ENCODE data around the gene TMEM42.

DNA sequence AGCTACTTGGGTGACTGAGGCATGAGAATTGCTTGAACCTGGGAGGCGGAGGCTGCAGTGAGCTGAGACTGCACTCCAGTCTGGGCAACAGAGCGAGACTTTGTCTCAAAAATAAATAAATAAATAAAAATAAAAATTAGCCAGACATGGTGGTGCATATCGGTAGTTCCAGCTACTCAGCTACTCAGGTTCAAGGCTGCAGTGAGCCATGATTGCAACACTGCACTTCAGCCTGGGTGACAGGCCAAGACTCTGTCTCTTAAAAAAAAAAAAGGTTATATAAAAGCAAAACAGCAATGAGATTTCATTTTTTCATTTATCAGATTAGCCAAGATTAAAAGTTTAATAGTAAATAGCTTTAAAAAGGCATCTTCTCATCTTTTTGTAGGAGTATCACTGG is 15.6 kb downstream of the TMEM42 start:
- TF ChIP-seq, protein P1, sequence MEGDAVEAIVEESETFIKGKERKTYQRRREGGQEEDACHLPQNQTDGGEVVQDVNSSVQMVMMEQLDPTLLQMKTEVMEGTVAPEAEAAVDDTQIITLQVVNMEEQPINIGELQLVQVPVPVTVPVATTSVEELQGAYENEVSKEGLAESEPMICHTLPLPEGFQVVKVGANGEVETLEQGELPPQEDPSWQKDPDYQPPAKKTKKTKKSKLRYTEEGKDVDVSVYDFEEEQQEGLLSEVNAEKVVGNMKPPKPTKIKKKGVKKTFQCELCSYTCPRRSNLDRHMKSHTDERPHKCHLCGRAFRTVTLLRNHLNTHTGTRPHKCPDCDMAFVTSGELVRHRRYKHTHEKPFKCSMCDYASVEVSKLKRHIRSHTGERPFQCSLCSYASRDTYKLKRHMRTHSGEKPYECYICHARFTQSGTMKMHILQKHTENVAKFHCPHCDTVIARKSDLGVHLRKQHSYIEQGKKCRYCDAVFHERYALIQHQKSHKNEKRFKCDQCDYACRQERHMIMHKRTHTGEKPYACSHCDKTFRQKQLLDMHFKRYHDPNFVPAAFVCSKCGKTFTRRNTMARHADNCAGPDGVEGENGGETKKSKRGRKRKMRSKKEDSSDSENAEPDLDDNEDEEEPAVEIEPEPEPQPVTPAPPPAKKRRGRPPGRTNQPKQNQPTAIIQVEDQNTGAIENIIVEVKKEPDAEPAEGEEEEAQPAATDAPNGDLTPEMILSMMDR (IDR thresholded peaks at IDR 0.05; ENCODE audit: insufficient read depth, low read length), result no peak
- TF ChIP-seq POLR2AphosphoS5 (IDR thresholded peaks at IDR 0.05; ENCODE audit: low read depth), result no peak
- TF ChIP-seq, protein P2, sequence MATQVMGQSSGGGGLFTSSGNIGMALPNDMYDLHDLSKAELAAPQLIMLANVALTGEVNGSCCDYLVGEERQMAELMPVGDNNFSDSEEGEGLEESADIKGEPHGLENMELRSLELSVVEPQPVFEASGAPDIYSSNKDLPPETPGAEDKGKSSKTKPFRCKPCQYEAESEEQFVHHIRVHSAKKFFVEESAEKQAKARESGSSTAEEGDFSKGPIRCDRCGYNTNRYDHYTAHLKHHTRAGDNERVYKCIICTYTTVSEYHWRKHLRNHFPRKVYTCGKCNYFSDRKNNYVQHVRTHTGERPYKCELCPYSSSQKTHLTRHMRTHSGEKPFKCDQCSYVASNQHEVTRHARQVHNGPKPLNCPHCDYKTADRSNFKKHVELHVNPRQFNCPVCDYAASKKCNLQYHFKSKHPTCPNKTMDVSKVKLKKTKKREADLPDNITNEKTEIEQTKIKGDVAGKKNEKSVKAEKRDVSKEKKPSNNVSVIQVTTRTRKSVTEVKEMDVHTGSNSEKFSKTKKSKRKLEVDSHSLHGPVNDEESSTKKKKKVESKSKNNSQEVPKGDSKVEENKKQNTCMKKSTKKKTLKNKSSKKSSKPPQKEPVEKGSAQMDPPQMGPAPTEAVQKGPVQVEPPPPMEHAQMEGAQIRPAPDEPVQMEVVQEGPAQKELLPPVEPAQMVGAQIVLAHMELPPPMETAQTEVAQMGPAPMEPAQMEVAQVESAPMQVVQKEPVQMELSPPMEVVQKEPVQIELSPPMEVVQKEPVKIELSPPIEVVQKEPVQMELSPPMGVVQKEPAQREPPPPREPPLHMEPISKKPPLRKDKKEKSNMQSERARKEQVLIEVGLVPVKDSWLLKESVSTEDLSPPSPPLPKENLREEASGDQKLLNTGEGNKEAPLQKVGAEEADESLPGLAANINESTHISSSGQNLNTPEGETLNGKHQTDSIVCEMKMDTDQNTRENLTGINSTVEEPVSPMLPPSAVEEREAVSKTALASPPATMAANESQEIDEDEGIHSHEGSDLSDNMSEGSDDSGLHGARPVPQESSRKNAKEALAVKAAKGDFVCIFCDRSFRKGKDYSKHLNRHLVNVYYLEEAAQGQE (IDR thresholded peaks at IDR 0.05; ENCODE audit: insufficient replicate concordance, low read depth), result no peak
- no peak for TF ChIP-seq SPI1 (IDR thresholded peaks at IDR 0.05; ENCODE audit: borderline replicate concordance, low read depth)
- TF ChIP-seq GABPA (IDR thresholded peaks at IDR 0.05; ENCODE audit: low read depth), result no peak

Measured in HL-60 (cell line).